Inferior parietal cortex (tissue), 1 donor: ENCODE results near the gene CD79A.

Experiments
- DNase-seq: peaks from one replicate; pipeline ENCODE4 v3.0.0-alpha.2; 2016; ENCODE audit errors: extremely low spot score

Gene CD79A

DNA sequence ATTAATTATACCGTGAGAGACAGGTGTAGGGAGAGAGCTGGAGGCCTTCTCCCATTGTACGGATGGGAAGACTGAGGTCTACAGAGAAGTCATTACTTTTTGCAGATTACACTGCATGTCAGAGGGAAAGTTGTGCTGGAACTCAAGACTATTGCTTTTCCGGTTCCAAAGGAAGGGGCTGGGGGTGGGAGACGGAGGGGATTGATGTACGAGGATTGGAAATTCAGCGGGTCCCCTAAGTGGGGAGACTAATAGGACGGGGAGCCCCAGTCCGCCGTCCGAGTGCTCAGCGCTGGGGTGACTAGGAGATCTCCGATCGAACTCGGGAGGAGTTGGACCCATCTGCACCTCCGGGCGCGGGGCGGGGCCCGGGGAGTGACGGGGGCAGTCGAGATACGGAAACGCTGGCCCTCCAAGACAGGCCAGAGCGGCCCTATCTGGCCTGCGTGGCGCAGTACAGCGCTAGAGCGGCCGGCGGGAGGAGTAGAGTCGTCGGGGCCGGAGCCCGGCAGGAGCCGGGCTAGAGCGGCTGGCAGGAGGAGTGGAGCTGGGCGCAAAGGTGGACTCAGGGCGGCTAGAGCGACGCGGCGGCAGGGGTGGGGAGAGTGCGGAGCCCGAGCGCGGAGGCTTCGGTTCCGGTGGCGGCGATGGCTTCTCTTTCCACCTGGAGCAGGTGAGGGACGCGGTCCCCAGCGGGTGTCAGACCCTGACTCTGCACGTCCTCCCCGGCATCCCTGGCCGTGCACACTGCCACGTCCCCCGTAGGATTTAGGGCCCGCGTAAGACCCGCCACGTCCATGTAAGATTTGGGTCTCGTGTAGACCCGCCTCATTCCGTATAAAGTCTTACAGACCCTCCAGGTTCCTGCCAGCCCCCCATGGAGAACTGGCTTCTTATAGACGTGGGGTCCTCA lies 7.0 kb downstream of the CD79A start:
- peak; percentile 93 for DNase-seq

DNA sequence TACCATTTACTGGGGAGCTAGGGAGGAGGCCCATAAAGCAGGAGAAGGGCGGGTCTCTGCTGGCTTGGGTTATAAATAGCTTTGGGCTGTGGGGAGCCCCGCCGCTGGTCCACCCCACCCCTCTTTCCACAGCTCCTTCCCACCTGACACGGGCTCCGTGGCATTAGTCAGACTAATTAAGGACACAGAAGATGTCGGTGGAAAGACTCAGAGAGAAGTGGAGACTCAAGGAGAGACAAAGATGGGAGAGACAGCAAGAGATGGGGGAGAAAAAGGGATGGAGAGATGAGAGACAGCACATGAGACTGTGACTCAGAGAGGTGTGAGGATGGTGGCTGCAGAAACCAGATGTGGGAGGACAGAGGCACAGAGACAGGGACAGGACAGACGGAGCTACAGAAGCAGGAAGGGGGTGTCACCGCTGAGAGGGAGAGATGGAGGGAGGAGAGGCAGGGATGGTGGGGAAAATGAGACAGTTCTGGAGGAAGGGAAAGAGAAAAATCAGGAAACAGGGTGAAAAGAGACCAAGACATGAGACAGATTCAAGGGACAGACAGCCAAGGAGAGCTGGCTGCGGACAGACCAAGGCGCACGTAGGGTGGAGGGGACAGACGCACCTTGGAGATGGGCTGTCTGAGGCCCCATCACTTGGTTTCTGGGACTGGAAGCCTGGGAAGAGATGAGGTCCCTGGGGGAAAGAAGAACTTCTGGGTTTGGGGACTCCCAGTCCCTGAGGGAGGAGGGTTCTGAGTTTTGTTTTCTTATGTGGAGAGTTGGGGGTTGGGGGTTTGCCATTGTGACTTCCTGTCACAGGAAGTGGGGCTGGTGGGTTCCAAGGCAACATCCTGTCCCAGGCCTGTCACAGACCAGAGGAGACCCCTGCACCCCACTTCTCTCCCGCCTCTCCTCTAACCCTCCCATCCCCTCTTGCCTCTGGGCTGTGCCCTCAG lies 10.0 kb downstream of the CD79A start:
- no peak for DNase-seq

DNA sequence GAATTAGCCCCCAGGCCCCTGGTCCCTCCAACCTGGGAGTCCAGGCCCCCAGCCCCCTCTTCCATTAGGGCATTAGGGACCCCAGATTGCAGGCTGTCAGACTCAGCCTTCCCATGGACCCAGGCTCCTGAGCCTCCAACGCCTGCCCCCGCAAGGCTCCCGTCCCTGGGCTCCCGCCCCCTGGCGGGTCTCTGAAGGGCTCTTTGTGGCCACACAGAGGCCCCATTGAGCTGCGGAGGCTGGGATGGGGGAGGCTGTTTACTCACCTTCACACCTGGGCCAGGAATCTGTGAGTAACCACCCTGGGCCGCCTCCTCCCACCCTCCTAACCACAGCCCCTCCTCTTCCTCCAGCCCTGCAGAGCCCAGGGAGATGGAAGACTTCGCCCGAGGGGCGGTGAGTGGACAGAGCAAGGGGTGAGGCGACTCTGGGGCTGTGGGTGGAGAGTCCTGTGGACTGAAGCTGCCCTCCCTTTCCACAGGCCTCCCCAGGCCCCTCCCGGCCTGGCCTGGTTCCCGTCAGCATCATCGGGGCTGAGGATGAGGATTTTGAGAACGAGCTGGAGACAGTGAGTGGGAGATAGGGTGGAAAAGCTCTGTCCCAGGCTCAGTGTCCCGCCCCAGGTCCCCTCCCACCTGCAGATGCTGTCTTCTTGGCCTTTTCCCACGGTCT lies 10.8 kb downstream of the CD79A start:
- DNase-seq = peak; percentile 30

DNA sequence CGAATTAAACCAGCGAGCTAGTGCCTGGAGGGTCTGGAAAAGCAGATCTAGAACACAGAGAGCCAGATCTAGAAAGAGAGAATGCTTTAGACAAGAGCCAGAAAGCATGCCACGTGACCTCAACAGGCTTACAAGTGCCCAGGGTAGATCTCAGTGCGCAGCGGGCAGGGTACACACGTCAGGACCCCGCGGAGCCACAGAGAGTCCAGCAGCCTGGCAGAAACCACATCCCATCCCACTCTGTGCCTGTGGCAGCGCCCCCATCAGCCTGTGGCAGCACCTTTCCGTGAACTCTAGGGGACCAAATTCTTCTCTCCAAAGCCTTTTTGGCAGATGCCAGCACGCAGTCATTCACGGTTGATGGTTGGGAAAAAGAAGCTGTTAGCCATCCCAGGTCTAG lies 11.8 kb downstream of the CD79A start:
- DNase-seq = no peak

DNA sequence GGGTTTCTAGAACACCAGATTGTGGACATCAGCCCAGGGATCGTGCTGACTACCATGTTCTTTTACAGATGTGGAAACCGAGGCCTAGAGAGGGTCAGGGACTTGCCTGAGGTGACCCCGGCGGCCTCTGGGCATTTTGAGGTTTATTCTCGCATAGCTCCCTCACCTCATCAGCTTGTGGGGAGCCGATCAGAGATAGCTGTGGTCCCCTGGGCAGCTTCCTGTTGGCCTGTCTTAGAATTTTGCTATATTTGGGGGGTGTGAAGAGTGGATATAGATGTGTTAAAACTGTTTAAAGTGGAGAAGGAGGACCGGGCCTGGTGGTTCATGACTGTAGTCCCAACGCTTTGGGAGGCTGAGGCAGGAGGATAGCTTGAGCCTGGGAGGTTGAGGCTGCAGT lies 12.8 kb downstream of the CD79A start:
- no peak for DNase-seq

DNA sequence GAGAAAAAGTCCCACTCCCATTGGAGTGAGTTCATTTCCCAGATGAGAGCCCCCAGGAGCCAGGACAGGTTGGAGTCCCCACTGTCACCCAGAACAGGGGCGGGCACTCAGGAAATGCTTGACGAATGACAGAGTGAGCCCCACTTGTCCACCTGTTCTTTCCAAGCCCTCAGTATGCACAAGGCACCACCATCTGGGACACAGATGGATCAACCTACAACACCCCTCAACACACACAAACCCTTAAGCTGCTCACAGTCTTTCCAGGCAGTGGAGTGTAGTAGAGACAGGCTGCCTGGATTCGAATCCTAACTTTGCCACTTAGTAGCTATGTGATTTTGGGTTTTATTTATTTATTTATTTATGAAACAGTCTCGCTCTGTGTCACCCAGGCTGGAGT lies 13.9 kb downstream of the CD79A start:
- DNase-seq = no peak

DNA sequence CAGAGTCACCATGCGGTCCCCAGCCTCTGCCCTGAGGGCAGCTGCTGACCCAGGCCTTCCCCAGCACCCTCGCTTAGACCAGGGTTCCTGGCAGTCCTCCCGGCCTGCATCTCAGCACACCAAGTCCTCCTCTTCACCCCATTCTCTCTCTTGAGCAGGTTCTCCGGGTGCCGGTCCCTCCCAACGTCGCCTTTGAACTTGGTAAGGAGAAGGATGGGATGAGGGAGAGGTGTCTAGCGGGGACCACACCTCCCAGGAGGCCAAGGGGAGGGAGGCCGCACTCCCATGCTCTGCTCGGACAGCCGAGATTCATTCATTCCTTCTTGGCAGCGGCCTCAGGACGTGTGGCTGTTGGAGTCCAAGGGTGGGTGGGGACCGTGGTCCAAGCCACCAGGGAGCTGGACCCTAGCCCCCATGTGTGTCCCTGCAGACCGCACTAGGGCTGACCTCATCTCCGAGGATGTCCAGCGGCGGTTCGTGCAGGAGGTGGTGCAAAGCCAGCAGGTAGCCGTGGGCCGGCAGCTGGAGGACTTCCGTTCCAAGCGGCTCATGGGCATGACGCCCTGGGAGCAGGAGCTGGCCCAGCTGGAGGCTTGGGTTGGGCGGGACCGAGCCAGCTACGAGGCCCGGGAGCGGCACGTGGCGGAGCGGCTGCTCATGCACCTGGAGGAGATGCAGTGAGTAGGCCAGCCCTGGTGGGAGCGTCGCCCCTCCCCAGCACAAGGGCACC lies 15.3 kb downstream of the CD79A start:
- no peak for DNase-seq

DNA sequence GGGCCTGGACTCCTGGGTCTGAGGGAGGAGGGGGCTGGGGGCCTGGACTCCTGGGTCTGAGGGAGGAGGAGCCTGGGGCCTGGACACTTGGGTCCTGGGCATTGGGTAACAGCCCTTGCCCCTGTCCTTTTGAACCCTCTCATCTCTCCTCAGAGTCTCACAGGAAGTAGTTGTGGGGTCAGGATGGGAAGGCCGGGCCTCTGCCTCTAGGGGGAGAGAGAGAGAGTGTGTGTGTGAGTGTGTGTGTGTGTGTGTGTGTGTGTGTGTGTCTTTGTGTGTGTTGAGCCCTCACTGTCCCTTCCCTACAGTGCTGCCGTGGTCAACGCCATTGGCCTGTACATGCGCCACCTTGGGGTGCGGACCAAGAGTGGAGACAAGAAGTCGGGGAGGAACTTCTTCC lies 16.8 kb downstream of the CD79A start:
- no peak for DNase-seq

DNA sequence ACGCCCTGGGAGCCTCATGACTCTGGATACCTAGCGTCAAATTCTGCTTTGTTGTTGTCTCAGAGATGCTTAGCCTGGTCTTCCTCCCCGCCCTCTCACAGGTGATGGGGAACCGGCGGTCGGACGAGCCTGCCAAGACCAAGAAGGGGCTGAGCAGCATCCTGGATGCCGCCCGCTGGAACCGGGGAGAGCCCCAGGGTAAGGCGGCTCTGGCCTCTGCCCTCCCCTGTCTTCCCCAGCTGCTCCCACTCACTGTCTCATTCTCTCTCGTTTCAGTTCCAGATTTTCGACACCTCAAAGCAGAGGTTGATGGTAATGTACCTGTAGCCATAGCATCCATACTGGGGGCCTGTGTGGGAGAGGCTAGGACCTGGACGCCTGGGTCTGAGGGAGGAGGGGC lies 17.3 kb downstream of the CD79A start:
- no peak for DNase-seq

DNA sequence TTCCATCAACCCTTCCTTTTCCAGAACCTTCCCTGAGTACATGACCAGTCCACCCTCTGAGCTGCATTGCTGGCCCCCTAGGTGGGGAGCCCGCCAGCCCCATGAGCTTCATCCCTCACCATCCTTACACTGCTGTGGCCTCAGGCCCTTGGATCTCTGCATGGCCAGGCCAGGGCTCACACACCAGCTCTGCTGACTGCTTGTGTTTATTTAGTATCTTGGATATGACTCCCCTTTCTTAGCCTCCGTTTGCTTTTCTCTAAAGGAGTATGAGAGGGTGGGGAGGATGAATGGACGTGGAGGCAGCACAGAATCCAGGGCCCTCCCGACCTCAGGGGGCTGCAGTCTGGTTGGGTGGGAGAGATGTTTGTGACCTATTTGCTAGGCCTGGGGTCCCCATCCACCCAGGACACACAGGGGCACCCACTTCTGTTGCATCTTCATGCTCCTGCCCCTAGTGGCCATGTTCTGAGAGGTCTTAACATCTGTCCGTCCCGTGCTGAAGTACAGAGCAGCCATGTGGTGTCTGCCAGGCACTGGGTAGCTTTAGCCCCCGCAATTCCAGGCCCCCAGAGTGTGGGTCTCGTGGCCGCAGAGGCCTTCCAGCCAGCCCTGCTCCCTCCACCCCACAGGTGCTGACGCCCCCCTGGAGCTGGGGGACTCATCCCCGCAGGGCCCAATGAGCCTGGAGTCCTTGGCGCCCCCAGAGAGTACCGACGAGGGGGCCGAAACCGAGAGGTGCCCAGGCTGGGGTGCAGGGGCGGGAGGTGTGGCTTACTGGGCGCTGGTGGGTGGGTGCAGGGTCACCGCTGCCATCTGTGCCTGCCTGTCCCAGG lies 18.9 kb downstream of the CD79A start:
- no peak for DNase-seq

DNA sequence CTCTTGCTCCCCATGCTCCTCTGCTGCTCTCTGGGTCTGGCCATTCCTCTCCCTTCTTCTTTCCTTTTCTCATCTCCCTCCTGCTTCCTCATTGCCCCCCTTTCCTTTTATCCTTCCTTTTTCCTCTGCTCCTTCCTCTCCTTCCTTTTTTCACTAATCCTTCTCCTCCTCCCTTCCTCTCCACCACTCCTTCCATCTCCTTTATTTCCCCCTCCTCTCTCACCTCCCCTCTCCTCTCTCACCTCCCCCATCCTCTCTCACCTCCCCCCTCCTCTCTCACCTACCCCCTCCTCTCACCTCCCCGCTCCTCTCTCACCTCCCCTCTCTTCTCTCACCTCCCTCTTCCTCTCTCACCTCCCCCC lies 19.5 kb downstream of the CD79A start:
- no peak for DNase-seq

DNA sequence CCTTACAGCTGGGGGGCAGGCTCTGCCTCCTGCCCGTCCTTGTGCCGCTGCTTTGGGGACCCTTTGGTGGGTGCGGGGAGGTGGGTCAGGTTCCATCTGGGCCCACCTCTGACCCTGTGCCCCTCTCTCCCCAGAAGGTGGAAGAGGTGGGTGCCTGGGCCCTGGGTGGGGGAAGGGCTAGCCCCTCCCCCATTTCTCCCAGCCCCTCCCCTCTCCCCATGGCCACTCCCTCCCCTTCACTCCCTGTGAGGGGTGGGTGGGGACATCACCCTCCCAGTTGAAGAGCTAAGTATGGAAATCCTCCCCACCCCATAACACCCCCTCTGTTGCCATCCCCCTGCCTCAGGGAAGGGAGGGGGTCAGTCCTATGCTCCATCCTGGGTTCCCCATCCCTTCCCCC lies 20.1 kb downstream of the CD79A start:
- DNase-seq = no peak

DNA sequence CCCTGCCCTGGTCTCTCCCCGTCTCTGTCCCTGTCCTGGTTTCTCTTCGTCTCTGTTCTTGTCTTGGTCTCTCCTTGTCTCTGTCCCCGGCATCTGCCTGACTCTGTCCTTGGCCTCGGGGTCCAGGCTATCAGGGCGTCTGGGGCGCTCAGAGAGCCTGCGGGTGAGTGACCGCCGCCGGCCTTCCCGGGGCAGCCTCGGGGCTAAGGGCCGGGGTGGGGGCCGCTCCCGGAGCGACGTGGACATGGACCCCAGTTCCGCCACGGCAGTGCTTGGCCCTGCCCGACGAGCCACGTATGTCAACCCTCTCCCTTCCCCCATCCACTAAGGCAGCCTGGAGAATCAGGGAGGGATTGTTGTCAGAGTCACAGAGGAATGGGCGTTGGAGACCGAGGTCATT lies 20.7 kb downstream of the CD79A start:
- no peak for DNase-seq

DNA sequence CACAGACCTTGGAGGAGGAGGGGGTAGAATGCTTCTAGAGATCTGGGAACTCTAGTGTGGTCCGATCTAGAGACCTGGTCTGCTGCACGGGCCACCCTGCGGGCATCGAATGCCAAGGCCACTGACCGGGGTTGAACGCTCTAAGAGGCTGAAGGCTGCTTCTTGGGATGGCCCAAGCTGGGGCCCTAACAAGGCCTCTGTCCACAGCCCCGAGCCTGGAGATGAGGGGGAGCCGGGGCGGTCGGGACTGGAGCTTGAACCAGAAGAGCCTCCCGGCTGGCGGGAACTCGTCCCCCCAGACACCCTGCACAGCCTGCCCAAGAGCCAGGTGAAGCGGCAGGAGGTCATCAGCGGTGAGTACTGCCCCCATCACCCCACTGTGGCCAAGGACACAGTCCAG lies 21.2 kb downstream of the CD79A start:
- no peak for DNase-seq

DNA sequence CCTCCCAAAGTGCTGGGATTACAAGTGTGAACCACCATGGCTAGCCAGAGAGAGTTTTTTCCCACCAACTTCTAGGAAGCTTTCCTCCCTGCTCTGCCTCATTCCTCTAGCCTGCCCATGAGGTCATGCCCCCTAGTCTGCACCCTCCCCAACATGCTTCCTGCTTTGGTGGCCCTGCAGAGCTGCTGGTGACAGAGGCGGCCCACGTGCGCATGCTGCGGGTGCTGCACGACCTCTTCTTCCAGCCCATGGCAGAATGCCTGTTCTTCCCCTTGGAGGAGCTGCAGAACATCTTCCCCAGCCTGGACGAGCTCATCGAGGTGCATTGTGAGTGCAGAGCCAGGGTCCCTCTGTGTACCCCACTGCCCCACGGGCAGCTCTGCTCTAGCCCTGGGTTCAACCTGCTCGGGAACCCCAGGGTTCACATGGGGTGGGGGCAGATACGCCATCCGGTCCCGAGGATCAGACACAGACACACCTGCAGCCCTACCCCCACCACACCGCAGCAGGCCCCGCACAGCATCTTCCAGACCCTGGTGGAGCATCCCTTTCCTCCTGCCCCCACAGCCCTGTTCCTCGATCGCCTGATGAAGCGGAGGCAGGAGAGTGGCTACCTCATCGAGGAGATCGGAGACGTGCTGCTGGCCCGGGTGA lies 24.8 kb downstream of the CD79A start:
- no peak for DNase-seq

DNA sequence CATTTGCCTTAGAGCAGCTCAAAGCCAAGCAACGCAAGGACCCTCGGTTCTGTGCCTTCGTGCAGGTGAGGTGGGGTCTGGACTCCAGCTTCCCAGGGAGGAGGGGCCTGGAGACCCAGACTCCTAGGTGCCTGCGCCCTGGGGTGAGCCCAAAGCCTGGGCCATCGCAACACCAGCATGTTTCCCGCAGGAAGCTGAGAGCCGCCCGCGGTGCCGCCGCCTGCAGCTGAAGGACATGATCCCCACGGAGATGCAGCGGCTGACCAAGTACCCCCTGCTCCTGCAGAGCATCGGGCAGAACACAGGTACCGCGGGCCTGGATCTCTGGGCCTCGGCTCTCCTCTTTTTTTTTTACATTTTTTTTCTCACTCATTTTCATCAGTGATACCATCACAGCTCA lies 25.5 kb downstream of the CD79A start:
- DNase-seq = no peak

DNA sequence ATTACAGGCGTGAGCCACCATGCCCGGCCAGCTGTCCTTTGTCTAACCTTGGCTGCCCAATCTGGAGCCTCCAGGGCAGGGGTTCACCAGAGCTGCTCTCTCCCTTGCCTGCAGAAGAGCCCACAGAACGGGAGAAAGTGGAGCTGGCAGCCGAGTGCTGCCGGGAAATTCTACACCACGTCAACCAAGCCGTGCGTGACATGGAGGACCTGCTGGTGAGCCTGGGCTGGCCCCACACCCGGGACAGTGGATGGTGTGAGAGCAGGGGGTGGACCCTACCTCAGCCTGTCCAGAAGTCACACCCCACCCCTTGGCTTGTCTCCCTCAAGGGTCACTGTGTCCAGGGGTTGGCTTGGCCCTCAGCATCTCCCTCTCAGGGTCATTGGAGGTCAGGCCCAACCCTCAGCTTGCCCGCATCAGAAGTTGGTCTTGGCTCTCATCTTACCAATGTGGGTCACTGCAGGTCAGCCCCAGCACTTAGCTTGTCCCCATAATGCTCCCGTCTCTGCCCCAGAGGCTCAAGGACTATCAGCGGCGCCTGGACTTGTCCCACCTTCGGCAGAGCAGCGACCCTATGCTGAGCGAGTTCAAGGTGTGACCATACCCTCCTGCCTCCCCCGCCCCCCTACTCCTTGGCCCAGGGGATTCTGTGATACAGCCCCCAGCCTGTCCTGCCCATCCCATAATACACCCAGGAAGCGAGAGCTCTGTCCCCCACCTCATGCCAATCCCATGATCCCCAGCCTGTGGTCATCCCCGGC lies 26.3 kb downstream of the CD79A start:
- DNase-seq = no peak

DNA sequence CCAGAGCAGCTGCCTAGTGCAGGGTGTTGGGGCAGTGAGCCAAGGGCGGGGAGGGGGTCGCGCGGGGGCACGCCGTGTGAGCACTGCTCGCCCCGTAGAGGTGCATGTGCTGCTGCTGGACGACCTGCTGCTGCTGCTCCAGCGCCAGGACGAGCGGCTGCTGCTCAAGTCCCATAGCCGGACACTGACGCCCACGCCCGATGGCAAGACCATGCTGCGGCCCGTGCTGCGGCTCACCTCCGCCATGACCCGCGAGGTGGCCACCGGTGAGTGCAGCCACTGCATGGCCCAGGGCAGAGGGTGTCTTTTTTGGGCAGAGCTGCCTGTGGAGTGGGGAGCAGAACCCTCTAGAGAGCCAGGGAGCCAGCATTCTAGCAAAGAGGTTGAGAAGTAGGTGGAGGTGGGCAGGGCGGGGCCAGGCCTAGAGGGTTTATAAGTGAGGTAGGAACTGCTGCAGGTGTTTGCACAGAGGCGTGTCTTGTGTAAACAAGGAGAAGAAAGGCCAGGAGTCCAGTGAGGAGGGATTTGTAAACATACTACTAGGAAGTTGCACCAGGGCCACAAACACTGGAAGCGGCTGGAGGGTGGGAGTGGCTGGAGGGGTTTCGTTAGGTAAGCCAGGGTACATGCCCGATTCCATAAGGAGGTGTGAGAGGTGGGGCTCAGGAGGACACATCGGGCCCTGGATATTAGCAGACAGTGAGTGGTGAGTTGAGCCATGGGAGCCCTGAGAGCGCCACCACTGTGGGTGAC lies 27.2 kb downstream of the CD79A start:
- no peak for DNase-seq
